MM.1S (cell line): Measurements from ENCODE around the gene ESRRB.

Source experiments
- DNase-seq: peaks from one replicate; pipeline ENCODE4 v3.0.0-alpha.2; 2015
- H2AFZ ChIP-seq: fragments of 300-600 bp; sonication (generic); 2 replicates; pipeline ENCODE4 v1.6.0; 2016; ENCODE audit warnings: antibody characterized with exemption, low read length
- H3F3A ChIP-seq: fragments of 300-600 bp; sonication (generic); 2 replicates; pipeline ENCODE4 v1.6.1; 2016; ENCODE audit warnings: mild to moderate bottlenecking, antibody characterized with exemption, low read length, moderate library complexity, mixed read lengths; ENCODE audit not compliant: insufficient read depth
- H3K27ac ChIP-seq: fragments of 300-600 bp; sonication (generic); 2 replicates; pipeline ENCODE4 v1.5.1; 2016; ENCODE audit warnings: mild to moderate bottlenecking, low read length
- H3K27me3 ChIP-seq: fragments of 300-600 bp; sonication (generic); replicated peaks from 2 replicates; pipeline ENCODE4 v1.6.0; 2016; ENCODE audit warnings: low read length; ENCODE audit not compliant: insufficient read depth
- H3K36me3 ChIP-seq: fragments of 300-600 bp; sonication (generic); replicated peaks from 2 replicates; pipeline ENCODE4 v1.6.1; 2016; ENCODE audit warnings: mild to moderate bottlenecking, low read length, mixed read lengths; ENCODE audit not compliant: insufficient read depth
- H3K4me1 ChIP-seq: fragments of 300-600 bp; sonication (generic); 2 replicates; pipeline ENCODE4 v1.6.1; 2016; ENCODE audit warnings: low read length, mixed read lengths
- H3K4me2 ChIP-seq: fragments of 300-600 bp; sonication (generic); 2 replicates; pipeline ENCODE4 v1.6.0; 2016; ENCODE audit warnings: low read depth, low read length
- H3K4me3 ChIP-seq: fragments of 300-600 bp; sonication (generic); 2 replicates; pipeline ENCODE4 v1.5.1; 2016; ENCODE audit warnings: low read length, mixed read lengths
- H3K79me2 ChIP-seq: fragments of 300-600 bp; sonication (generic); 2 replicates; pipeline ENCODE4 v1.6.1; 2016; ENCODE audit warnings: mixed run types, low read length, mixed read lengths
- H3K9ac ChIP-seq: fragments of 300-600 bp; sonication (generic); 2 replicates; pipeline ENCODE4 v1.6.1; 2016; ENCODE audit warnings: low read length, mixed read lengths
- H3K9me2 ChIP-seq: fragments of 300-600 bp; sonication (generic); replicated peaks from 2 replicates; pipeline ENCODE4 v1.6.1; 2016; ENCODE audit warnings: mild to moderate bottlenecking, low read length, mixed read lengths; ENCODE audit not compliant: insufficient read depth
- H3K9me3 ChIP-seq: fragments of 300-600 bp; sonication (generic); replicated peaks from 2 replicates; pipeline ENCODE4 v1.6.1; 2016; ENCODE audit warnings: mild to moderate bottlenecking, low read length, mixed read lengths; ENCODE audit not compliant: insufficient read depth
- H4K20me1 ChIP-seq: fragments of 300-600 bp; sonication (generic); 2 replicates; pipeline ENCODE4 v1.6.1; 2016; ENCODE audit warnings: mild to moderate bottlenecking, low read length, moderate library complexity, mixed read lengths; ENCODE audit not compliant: insufficient read depth
- EZH2 ChIP-seq: fragments of 300-600 bp; sonication (generic); optimal IDR thresholded peaks from 2 replicates; pipeline ENCODE3; 2017; ENCODE audit warnings: low read depth, mild to moderate bottlenecking, antibody characterized with exemption, low read length, mixed read lengths
- EZH2phosphoT487 ChIP-seq: fragments of 300-600 bp; sonication (generic); IDR thresholded peaks from 2 replicates; pipeline ENCODE4 v1.6.1; 2018; ENCODE audit warnings: antibody characterized with exemption, low read length
- TF ChIP-seq, protein P1 (sequence below): fragments of 300-600 bp; sonication (generic); IDR thresholded peaks from 2 replicates; pipeline ENCODE4 v1.5.1; 2016; ENCODE audit warnings: antibody characterized with exemption, low read length, mixed read lengths

Gene ESRRB

DNA sequence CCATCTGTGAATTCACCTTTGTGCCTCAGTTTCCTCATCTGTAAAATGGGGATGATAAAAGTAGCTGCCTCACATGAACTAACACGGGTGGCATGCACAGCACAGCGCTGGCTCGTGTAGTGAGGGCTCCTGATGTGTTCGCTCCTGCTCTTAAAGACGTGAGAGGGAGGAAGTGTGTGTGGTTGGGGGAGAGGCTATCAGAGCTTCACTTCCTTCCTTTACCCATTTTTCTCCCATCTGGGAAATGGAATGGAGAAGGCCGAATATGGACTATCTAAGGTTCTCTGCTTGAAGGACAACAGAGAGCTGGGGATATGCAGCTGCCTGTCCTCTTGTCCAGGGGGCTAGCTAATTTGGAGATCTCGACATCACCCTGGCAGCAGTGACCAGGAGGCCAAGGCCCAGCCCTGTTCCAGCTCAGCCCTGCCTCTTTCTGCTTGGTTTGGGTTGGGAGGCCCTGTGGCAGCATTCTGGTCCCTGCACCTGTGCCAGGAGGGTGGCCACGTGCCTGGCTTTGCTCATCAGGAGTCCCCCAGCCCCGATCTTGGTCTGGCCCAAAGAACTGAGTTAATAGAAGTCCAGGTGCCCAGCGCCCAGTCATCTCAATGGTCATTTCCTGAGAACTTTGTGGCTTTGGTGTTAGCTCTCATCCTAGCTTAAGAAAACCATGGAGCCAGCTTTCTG lies 44.5 kb upstream of the ESRRB start:
- Histone ChIP-seq H3K27ac (no peak overlapping the region), H3K9me2 (no peaks in the 10 kb centered on the region), H4K20me1 (no peaks in the 10 kb centered on the region), H3K36me3 (no peaks in the 10 kb centered on the region), H3K79me2 (no peaks in the 10 kb centered on the region), H3K4me1 (no peaks in the 10 kb centered on the region), H3K4me3 (no peak overlapping the region), H3K9me3 (no peaks in the 10 kb centered on the region), H3K27me3 (no peaks in the 10 kb centered on the region; the same call in 1 of the 2 replicates), H3F3A (no peaks in the 10 kb centered on the region), H3K4me2 (no peak overlapping the region), H2AFZ (no peak overlapping the region), H3K9ac (no peak overlapping the region)
- DNase-seq: no peak
- TF ChIP-seq, protein P1, sequence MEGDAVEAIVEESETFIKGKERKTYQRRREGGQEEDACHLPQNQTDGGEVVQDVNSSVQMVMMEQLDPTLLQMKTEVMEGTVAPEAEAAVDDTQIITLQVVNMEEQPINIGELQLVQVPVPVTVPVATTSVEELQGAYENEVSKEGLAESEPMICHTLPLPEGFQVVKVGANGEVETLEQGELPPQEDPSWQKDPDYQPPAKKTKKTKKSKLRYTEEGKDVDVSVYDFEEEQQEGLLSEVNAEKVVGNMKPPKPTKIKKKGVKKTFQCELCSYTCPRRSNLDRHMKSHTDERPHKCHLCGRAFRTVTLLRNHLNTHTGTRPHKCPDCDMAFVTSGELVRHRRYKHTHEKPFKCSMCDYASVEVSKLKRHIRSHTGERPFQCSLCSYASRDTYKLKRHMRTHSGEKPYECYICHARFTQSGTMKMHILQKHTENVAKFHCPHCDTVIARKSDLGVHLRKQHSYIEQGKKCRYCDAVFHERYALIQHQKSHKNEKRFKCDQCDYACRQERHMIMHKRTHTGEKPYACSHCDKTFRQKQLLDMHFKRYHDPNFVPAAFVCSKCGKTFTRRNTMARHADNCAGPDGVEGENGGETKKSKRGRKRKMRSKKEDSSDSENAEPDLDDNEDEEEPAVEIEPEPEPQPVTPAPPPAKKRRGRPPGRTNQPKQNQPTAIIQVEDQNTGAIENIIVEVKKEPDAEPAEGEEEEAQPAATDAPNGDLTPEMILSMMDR: no peak
- no peak for TF ChIP-seq EZH2phosphoT487
- TF ChIP-seq EZH2: no peak

DNA sequence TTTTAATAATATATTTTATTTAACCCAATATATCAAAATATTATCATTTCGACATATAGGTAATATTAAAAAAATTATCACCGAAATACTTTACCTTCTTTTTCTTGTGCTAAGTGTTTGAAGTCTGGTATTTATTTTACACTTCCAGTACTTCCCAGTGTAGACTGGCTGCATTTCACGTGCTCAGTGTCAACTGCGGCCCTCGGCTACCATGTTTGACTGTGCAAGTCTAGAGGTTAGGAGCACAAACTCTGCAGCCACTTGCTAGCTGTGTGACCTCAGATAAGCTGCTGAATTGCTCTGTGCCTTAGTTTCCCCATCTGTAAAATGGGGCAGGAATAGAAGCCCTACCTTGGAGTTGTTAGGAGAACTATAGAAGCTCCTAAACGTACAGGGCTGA lies 42.3 kb upstream of the ESRRB start:
- Histone ChIP-seq H3K9me2 (no peaks in the 10 kb centered on the region), H3K79me2 (no peaks in the 10 kb centered on the region), H3K9me3 (no peaks in the 10 kb centered on the region), H3F3A (no peaks in the 10 kb centered on the region), H4K20me1 (no peaks in the 10 kb centered on the region), H3K4me3 (no peak overlapping the region), H2AFZ (no peak overlapping the region), H3K9ac (no peak overlapping the region), H3K36me3 (no peaks in the 10 kb centered on the region), H3K27ac (no peak overlapping the region), H3K4me2 (no peak overlapping the region), H3K4me1 (no peaks in the 10 kb centered on the region), H3K27me3 (no peaks in the 10 kb centered on the region; the same call in 1 of the 2 replicates)
- no peak for DNase-seq
- no peak for TF ChIP-seq EZH2phosphoT487
- no peak for TF ChIP-seq EZH2
- TF ChIP-seq, protein P1: no peak

DNA sequence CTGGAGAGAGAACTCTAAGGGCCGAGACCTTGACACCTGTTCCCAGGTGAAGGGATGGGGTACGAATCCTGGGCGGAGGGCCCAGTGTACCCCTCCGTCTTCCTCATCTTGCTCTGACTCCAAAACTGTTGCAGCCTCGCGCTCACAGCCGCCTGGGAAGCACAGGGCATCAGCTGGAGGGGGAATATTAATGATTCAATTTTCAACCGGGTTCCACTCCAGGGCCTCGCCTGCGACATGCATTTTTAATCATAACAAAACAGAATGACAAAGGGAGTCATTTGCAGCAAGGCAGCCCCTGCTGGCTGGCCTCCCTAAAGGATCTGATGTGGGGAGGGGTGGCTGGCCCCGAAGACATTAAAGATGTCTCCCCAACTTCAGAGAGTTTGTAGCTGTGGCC lies 41.6 kb upstream of the ESRRB start:
- no peaks in the 10 kb centered on the region for H3K79me2 ChIP-seq
- H3K36me3 ChIP-seq: no peaks in the 10 kb centered on the region
- TF ChIP-seq EZH2 (no peak), EZH2phosphoT487 (no peak)
- TF ChIP-seq, protein P1: no peak

More for the DNA sequence above, 41.6 kb upstream of the ESRRB start:
- no peaks in the 10 kb centered on the region for H3K9me2 ChIP-seq
- no peaks in the 10 kb centered on the region for H3F3A ChIP-seq
- no peaks in the 10 kb centered on the region; the same call in 1 of the 2 replicates for H3K27me3 ChIP-seq
- H3K9ac ChIP-seq: no peak overlapping the region
- no peak overlapping the region for H3K4me2 ChIP-seq
- no peaks in the 10 kb centered on the region for H4K20me1 ChIP-seq
- no peaks in the 10 kb centered on the region for H3K4me1 ChIP-seq
- no peaks in the 10 kb centered on the region for H3K9me3 ChIP-seq
- no peak for DNase-seq
- no peak overlapping the region for H3K27ac ChIP-seq
- no peak overlapping the region for H2AFZ ChIP-seq
- H3K4me3 ChIP-seq: no peak overlapping the region
